ENCODE measurements around the gene LILRA6.

- no peak for TF ChIP-seq CTCF (IDR thresholded peaks at IDR 0.05)
- TF ChIP-seq POLR2A (IDR thresholded peaks at IDR 0.05) = no peak
Measured at GRCh38 chr19:54189735-54190502, 52.7 kb downstream of the LILRA6 start.
